HG03039 (cell line): Measurements from ENCODE around the gene DCPS.
A peak's percentile ranks its signal among the peaks of the same experiment; 100 is the strongest.
"Not testable (repeated sequence)": the region's sequence is repeated elsewhere in the genome, so short reads cannot be mapped to it uniquely, and the experiment has no call there.

Experiments used
- ATAC-seq: cut with Tn5 transposase; IDR thresholded peaks from one replicate; pipeline ENCODE4 v1.9.1; 2021; ENCODE audit warnings: mild to moderate bottlenecking, moderate library complexity; ENCODE audit not compliant: unreplicated experiment

Gene DCPS

DNA sequence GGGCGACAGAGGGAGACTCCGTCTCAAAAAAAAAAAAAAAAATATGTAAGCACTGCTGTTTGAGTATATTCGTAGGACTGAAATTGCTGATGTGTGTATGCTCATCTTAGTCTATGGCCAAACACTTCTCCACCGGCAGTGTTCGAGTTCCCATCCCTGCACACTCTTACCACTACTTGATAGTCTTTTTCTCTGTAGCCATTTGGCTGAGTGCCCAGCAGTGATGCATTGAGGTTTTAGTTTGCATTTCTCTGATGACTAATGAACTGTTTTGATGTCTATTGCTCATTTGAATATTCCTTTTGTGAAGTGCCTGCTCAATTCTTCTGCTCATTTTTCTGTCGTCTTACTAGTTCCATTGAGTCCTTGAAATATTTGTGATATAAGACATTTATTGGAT is 19.0 kb upstream of the DCPS start:
- ATAC-seq: peak; percentile 44

GRCh38 chr11:126288237-126288636 is 15.6 kb upstream of the DCPS start:
- no peak for ATAC-seq

- no peak for ATAC-seq
Measured at GRCh38 chr11:126290887-126291286, 13.0 kb upstream of the DCPS start.

GRCh38 chr11:126293726-126294125 is 10.1 kb upstream of the DCPS start:
- ATAC-seq: no peak

- ATAC-seq: no peak
Measured at GRCh38 chr11:126297004-126297403, 6.9 kb upstream of the DCPS start.

GRCh38 chr11:126304457-126305075 is 706 bp downstream of the DCPS start:
- ATAC-seq: no peak

- peak; percentile 43 for ATAC-seq
Measured at GRCh38 chr11:126305699-126306098, 1.8 kb downstream of the DCPS start.

- ATAC-seq: no peak
Measured at GRCh38 chr11:126307706-126308105, 3.8 kb downstream of the DCPS start.

GRCh38 chr11:126308271-126308671 is 4.4 kb downstream of the DCPS start:
- no peak for ATAC-seq

DNA sequence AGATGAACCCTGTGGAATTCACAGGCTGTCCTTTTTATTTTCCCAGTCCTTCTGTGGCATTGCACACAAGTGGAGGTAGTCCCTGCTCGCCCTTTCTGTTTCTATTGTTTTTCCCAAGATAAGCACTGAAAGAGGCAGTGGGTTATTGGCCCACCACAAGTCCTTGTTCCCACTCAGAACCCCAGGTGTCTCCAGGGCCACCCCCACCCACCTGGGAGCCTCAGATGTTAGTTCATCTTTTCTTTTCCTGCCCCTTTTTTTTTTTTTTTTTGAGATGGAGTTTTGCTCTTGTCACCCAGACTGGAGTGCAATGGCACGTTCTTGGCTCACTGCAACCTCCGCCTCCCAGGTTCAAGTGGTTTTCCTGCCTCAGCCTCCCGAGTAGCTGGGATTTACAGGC is 4.9 kb downstream of the DCPS start:
- not testable (repeated sequence) for ATAC-seq

DNA sequence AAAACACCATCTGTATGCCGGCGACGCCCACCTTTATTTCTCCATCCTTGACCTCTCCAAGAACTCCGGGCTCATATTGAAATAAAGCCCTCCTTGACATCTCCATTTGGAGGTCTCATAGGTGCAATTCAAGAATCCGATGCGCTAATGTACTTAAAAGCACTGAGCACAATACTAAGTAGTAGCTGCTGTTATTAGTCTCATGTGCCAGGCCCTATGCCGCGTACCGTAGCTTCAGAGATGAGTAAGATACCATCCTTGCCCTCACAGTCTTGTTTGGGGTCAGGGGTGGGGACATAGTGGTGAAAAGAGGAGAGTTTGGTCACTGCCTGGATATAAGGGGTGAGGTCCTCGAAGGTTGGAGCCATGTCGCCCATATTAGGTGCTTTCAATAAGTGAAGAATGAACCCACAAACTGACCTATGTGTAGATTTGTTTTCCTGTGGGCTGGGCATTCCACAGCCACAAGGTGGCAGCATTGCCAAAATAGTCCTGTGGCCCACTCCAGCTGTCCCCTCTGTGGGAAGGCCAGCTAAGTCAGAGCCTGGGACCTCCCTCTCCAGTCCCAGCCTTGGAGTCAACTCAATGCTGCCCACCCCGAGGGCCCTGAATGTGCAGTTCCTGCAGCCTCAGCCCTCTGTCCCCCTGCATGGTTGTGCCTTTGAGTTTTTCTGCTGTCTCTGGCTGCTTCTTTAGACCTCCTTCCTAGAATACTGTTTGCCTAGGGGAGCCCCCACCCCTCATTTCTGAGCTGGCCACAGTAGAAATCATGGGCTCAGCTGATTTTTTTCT is 6.5 kb downstream of the DCPS start:
- ATAC-seq: peak; percentile 44

DNA sequence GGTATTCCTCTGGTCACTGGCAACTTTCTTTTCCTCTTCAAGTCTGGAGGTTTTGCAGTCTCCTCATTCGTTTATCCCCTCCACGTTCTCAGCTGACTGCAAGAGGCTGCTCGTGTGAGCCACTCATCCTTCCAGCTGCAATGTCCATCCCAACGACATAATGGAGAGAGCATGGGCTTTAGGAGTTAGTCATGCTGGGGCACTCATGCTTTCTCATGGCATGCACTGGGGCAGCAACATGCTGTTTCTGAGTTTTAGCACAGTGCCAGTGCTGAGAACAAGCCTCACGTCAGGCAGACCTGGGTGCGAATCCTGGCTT is 7.1 kb downstream of the DCPS start:
- no peak for ATAC-seq

- ATAC-seq: peak; percentile 47
Measured at GRCh38 chr11:126311401-126312291, 7.8 kb downstream of the DCPS start.

GRCh38 chr11:126312961-126313360 is 9.1 kb downstream of the DCPS start:
- ATAC-seq: no peak

DNA sequence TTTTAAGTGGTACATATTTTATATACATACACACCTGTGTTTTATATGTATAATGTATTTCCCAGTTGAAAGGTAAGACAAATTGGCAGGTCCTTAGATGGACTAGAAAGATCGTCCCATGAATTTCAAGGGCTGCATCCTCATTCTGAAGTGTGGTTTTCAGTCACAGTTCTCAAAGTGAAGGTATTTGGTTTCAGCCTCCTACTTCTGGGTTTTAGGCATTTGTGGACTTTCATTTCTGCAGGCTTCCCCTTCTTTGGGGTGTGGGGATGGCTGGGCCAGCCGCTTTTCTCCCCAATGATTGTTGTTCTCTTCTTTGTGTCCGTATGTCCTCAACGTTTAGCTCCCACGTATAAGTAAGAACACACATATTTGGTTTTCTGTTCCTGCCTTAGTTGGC is 10.0 kb downstream of the DCPS start:
- no peak for ATAC-seq

DNA sequence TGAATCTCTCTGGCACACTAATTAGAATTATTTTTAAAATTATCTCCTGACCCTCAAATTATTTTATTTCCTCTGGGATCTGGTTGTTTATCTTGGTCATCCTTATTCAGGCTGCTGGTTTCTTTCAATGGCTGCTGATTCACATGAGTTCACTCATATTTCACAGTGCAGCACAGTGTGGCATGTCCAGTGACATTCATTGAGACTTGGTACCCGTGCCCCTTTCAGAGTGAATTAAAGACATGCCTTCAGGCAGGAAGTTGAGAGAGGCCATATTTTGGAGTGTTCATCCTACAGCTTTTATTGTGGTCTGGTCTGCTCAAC is 13.5 kb downstream of the DCPS start:
- ATAC-seq: no peak

DNA sequence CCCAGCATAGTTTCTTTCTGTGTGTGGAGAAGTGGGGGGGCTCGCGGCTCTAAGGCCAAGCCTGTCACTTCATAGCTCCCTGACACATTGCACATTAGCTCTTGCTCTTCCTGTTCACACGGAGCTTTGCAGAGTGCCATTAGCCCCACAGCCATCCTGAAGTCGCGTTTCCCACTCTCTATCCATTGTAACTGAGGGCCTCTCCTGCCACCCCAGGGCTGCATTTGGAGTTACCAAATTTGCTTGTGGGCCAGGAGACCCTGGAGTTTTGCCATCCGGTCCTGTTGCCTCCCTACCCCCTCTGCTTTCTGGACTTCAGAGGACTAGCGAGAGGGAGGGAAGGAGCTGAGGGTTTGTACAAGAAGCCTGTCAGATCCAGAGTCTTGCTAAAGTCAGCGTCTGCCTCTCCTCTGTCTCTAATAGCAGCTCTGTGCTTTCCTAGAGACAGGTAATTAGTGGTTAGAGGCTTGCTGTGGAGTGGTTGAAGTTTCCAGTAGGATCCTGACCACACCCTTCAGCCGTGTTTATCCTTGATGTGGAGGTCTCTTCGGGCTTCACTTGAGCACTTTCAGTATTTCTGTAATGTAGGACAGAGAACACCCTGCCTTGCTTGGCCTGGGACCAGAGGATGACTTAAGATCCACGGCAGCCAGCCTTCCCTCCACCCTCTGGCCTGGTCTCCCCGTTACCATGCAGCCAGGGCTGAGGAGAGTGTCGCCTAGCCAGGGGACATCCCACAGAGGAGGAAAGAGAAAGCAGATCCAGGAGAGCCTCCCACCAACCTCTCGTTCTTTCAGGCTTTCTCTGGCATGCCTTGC is 14.1 kb downstream of the DCPS start:
- ATAC-seq: peak; percentile 31

GRCh38 chr11:126318574-126319373 is 14.9 kb downstream of the DCPS start:
- peak; percentile 86 for ATAC-seq

DNA sequence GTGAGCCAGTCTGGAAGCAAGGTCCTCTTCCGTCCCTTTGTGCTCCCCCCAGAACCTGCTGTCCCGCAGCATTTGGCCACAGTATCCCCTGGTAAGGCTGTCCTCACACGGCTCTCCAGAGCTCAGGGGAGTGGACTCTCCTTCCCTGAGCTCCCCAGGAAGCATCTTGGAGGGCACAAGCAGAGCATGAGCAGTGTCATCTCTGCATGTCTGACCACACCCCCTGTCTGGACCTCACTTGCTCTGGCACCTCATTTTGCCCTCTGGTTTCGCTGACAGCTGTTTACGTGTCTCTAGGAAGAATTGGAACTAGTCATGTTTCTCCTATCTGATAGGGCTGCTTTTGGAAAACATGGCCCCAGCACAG is 15.5 kb downstream of the DCPS start:
- no peak for ATAC-seq

DNA sequence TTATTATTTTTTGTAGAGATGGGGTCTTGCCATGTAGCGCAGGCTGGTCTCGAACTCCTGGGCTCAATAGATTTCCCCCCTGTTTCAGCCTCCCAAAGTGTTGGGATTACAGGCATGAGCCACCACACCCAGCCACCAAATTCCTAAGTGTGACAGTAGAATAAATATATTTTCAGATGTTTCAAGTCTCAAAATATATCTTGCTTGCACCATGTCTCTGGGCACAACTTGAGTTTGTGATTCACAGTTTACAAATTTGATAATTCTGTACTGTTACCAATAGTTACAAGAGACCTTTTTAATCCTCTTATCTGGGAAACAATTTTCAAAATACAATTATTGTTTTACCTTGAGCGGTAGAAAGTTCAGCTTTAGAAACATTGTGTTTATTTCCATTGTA is 19.1 kb downstream of the DCPS start:
- no peak for ATAC-seq
